ENCODE data around the gene LCOR.

The LCOR gene

GRCh38 chr10:96975136-96975535 is 143.0 kb downstream of the LCOR start:
- no peaks in the 10 kb centered on the region for H3K9me3 ChIP-seq (replicated peaks; ENCODE audit: insufficient read depth, low read length)
- no peak overlapping the region for H3K27ac ChIP-seq (ENCODE audit: low read length)
- H2AFZ ChIP-seq (ENCODE audit: low read length), result no peak overlapping the region
- no peaks in the 10 kb centered on the region for H3K9me2 ChIP-seq (replicated peaks; ENCODE audit: insufficient read depth, low read length)
- H3K4me2 ChIP-seq (ENCODE audit: low read depth, low read length), result no peak overlapping the region
- H3K4me1 ChIP-seq (ENCODE audit: low read length), result peaks cover 22% of the 10 kb centered on the region
- TF ChIP-seq CTCF (IDR thresholded peaks at IDR 0.05; ENCODE audit: low read length), result no peak
- TF ChIP-seq EZH2 (optimal IDR thresholded peaks at IDR 0.05; ENCODE audit: low read depth, low read length), result no peak
- no peak for TF ChIP-seq EZH2phosphoT487 (IDR thresholded peaks at IDR 0.05; ENCODE audit: low read length)
- H3F3A ChIP-seq (ENCODE audit: insufficient read depth, low read length), result peaks cover 16% of the 10 kb centered on the region
- no peaks in the 10 kb centered on the region for H3K36me3 ChIP-seq (replicated peaks; ENCODE audit: insufficient read depth, low read length)
- H3K27me3 ChIP-seq (replicated peaks; ENCODE audit: insufficient read depth, low read length), result no peaks in the 10 kb centered on the region
- no peaks in the 10 kb centered on the region for H3K79me2 ChIP-seq (ENCODE audit: low read length)
- no peak overlapping the region for H3K9ac ChIP-seq (ENCODE audit: low read length)
- DNase-seq, result no peak
- H4K20me1 ChIP-seq (ENCODE audit: insufficient read depth, low read length), result no peaks in the 10 kb centered on the region; the same call in 1 of the 2 replicates
- no peak overlapping the region for H3K4me3 ChIP-seq (ENCODE audit: low read length)

- TF ChIP-seq EZH2phosphoT487 (IDR thresholded peaks at IDR 0.05; ENCODE audit: low read length), result no peak
- Histone ChIP-seq H3K4me1 (ENCODE audit: low read length) (peaks cover 22% of the 10 kb centered on the region), H3K79me2 (ENCODE audit: low read length) (no peaks in the 10 kb centered on the region), H2AFZ (ENCODE audit: low read length) (no peak overlapping the region), H3K4me3 (ENCODE audit: low read length) (no peak overlapping the region), H3K9me3 (replicated peaks; ENCODE audit: insufficient read depth, low read length) (no peaks in the 10 kb centered on the region), H3K4me2 (ENCODE audit: low read depth, low read length) (peak overlapping the region; percentile 33; the same call in 1 of the 2 replicates), H3K9me2 (replicated peaks; ENCODE audit: insufficient read depth, low read length) (no peaks in the 10 kb centered on the region), H3K9ac (ENCODE audit: low read length) (no peak overlapping the region), H3F3A (ENCODE audit: insufficient read depth, low read length) (peaks cover 16% of the 10 kb centered on the region), H3K27ac (ENCODE audit: low read length) (peak overlapping the region; percentile 41; the same call in 1 of the 2 replicates), H3K36me3 (replicated peaks; ENCODE audit: insufficient read depth, low read length) (no peaks in the 10 kb centered on the region), H3K27me3 (replicated peaks; ENCODE audit: insufficient read depth, low read length) (no peaks in the 10 kb centered on the region), H4K20me1 (ENCODE audit: insufficient read depth, low read length) (no peaks in the 10 kb centered on the region)
- peak; percentile 58 for DNase-seq
Measured at GRCh38 chr10:96978621-96979154, 146.6 kb downstream of the LCOR start.

- no peaks in the 10 kb centered on the region for H3K27me3 ChIP-seq (replicated peaks; ENCODE audit: insufficient read depth, low read length)
- no peak overlapping the region for H3K9ac ChIP-seq (ENCODE audit: low read length)
- no peak overlapping the region for H2AFZ ChIP-seq (ENCODE audit: low read length)
- no peak overlapping the region for H3K4me2 ChIP-seq (ENCODE audit: low read depth, low read length)
- H3K4me3 ChIP-seq (ENCODE audit: low read length), result no peak overlapping the region
- H3K79me2 ChIP-seq (ENCODE audit: low read length), result no peaks in the 10 kb centered on the region
- no peak for TF ChIP-seq EZH2 (optimal IDR thresholded peaks at IDR 0.05; ENCODE audit: low read depth, low read length)
- TF ChIP-seq CTCF (IDR thresholded peaks at IDR 0.05; ENCODE audit: low read length), result no peak
- no peak for TF ChIP-seq EZH2phosphoT487 (IDR thresholded peaks at IDR 0.05; ENCODE audit: low read length)
- no peaks in the 10 kb centered on the region for H3K9me2 ChIP-seq (replicated peaks; ENCODE audit: insufficient read depth, low read length)
- H3K4me1 ChIP-seq (ENCODE audit: low read length), result peaks cover 19% of the 10 kb centered on the region
- no peaks in the 10 kb centered on the region for H4K20me1 ChIP-seq (ENCODE audit: insufficient read depth, low read length)
- H3K27ac ChIP-seq (ENCODE audit: low read length), result no peak overlapping the region
- H3K36me3 ChIP-seq (replicated peaks; ENCODE audit: insufficient read depth, low read length), result no peaks in the 10 kb centered on the region
- DNase-seq, result no peak
- H3K9me3 ChIP-seq (replicated peaks; ENCODE audit: insufficient read depth, low read length), result no peaks in the 10 kb centered on the region
- H3F3A ChIP-seq (ENCODE audit: insufficient read depth, low read length), result peaks cover 16% of the 10 kb centered on the region
Measured at GRCh38 chr10:96982149-96982930, 150.2 kb downstream of the LCOR start.
